Fibroblast of upper back skin (primary cell): ENCODE data around the gene MRGPRX3.
A peak's percentile ranks its signal among the peaks of the same experiment; 100 is the strongest.

Experiments used
- DNase-seq: peaks from one replicate; pipeline ENCODE4 v3.0.0-alpha.2; 2013

MRGPRX3 gene

DNA sequence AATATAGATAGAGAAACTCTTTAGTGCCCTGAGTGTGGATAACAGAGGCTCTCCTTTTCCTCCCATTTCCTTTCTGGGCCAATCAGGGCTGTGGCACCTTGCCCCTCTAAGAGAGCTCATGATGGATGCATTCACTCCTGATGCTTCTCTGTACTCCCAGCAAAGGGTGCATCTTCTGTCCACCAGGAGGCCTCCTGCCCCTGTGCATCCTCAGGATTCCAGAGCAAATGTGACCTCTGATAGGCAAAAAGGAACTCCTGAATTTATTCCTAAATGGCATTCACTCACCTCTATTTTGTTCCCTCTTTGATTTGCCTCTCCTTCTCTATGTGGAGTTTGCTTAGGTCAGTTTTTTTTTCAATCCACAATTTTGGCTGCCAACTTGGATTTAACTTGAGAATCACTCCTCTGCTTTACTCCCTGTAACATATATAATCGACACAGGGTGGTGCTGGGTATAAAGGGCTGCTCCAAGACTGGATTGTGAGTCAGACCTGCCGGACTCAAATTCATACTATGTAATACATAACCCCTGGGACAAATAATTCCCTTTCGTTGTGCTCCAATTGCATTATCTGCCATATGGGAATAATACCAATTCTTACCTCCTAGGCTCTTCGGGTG, 39.1 kb downstream of the MRGPRX3 start:
- peak; percentile 6 for DNase-seq

DNA sequence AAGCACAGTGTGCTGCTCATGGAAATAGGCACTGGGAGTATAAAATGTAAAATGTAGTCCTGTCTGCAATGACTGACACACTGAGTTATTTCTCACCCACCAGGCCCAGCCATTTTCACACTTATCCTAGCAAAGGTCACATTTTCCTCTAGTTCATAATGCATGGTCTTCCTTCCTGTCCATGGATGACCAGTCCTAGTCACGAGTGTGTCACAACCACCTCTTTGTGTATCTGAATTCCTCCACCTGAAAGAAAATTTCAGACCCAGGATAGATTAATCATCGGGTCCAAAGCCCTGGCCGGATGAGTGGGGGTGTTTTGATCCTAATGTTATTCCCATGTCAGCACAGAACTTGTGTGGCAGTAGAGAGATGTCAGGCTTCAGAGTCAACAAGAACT, 40.3 kb downstream of the MRGPRX3 start, which contains the start of gene MRGPRX4:
Gene MRGPRX4 (plus strand): TSS at position 172 of the 400 bp plus-strand sequence. CDS start 420 bp downstream, outside the sequence.
- no peak for DNase-seq

DNA sequence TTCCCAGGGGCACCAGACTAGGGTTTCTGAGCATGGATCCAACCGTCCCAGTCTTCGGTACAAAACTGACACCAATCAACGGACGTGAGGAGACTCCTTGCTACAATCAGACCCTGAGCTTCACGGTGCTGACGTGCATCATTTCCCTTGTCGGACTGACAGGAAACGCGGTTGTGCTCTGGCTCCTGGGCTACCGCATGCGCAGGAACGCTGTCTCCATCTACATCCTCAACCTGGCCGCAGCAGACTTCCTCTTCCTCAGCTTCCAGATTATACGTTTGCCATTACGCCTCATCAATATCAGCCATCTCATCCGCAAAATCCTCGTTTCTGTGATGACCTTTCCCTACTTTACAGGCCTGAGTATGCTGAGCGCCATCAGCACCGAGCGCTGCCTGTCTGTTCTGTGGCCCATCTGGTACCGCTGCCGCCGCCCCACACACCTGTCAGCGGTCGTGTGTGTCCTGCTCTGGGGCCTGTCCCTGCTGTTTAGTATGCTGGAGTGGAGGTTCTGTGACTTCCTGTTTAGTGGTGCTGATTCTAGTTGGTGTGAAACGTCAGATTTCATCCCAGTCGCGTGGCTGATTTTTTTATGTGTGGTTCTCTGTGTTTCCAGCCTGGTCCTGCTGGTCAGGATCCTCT, 41.0 kb downstream of the MRGPRX3 start:
- no peak for DNase-seq
